Calu3 (cell line): ENCODE results near the gene KCP. TPM values are rescaled to one million over a fixed set of nuclear protein-coding genes. Genes with fewer than 3 reads are reported as not detected.

Experiments
- BruUV-seq: library from RNA; stranded (reverse); fragments of 400-500 nt; replicated peaks from 2 replicates; lab custom pipeline; 2021; lab: Mats Ljungman, UMichigan
- CTCF ChIA-PET: fragments of 300-600 bp; sonication (Branson Sonifier 250); formaldehyde crosslinking; loops from one replicate; lab custom pipeline; 2022; ENCODE audit warnings: antibody characterized with exemption; lab: Charles Lee
- DNase-seq: peaks from one replicate; pipeline ENCODE4 v3.0.0; 2022
- H3K27ac Mint-ChIP-seq: one replicate; pipeline ENCODE4 v1.8.0; 2022; ENCODE audit warnings: mixed read lengths; ENCODE audit not compliant: unreplicated experiment
- H3K27me3 Mint-ChIP-seq: one replicate; pipeline ENCODE4 v1.8.0; 2022; ENCODE audit warnings: mixed read lengths; ENCODE audit not compliant: unreplicated experiment
- H3K36me3 Mint-ChIP-seq: one replicate; pipeline ENCODE4 v1.8.0; 2022; ENCODE audit warnings: mild to moderate bottlenecking, moderate library complexity, mixed read lengths; ENCODE audit not compliant: insufficient read depth, unreplicated experiment
- H3K4me1 Mint-ChIP-seq: one replicate; pipeline ENCODE4 v1.8.0; 2022; ENCODE audit warnings: mild to moderate bottlenecking, low read depth, mixed read lengths; ENCODE audit not compliant: unreplicated experiment
- H3K4me3 Mint-ChIP-seq: one replicate; pipeline ENCODE4 v1.8.0; 2022; ENCODE audit warnings: mild to moderate bottlenecking, low read depth, moderate library complexity, mixed read lengths; ENCODE audit not compliant: unreplicated experiment
- H3K9me3 Mint-ChIP-seq: one replicate; pipeline ENCODE4 v1.8.0; 2022; ENCODE audit warnings: low read depth, mixed read lengths; ENCODE audit not compliant: unreplicated experiment
- intact Hi-C: fragments of 100-400 bp; cut with micrococcal nuclease; formaldehyde crosslinking; loops from one replicate; pipeline ENCODE4 v1.10.0; 2022; ENCODE audit not compliant: unreplicated experiment
- total RNA-seq: library from RNA; stranded (reverse); gene quantifications from 2 replicates; pipeline ENCODE4 v1.2.3, GENCODE V29; 2022
- TF ChIP-seq, protein P1 (sequence below): fragments of 200-600 bp; IDR thresholded peaks from one replicate; pipeline ENCODE4 v1.8.0; 2022; ENCODE audit warnings: antibody characterized with exemption; ENCODE audit not compliant: unreplicated experiment

KCP gene
- total RNA-seq, 1 experiment from 2014 or later = 6.8 TPM

DNA sequence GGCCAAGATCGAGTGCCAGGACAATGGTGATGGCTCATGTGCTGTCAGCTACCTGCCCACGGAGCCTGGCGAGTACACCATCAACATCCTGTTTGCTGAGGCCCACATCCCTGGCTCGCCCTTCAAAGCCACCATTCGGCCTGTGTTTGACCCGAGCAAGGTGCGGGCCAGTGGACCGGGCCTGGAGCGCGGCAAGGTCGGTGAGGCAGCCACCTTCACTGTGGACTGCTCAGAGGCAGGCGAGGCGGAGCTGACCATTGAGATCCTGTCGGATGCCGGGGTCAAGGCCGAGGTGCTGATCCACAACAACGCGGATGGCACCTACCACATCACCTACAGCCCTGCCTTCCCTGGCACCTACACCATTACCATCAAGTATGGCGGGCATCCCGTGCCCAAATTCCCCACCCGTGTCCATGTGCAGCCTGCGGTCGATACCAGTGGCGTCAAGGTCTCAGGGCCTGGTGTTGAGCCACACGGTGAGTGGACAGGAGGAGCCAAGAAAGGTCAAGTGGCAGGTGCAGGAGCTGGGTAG lies 65.7 kb downstream of the KCP start:
- CTCF ChIA-PET = no interaction called here
- peaks cover 3% of the 10 kb centered on the region for H3K4me1 Mint-ChIP-seq
- intact Hi-C loops = no loop called here
- no TSS peak for BruUV-seq
- H3K9me3 Mint-ChIP-seq = no peaks in the 10 kb centered on the region
- no peak overlapping the region for H3K27ac Mint-ChIP-seq
- H3K36me3 Mint-ChIP-seq = no peaks in the 10 kb centered on the region
- no peak overlapping the region for H3K4me3 Mint-ChIP-seq
- TF ChIP-seq, protein P1, sequence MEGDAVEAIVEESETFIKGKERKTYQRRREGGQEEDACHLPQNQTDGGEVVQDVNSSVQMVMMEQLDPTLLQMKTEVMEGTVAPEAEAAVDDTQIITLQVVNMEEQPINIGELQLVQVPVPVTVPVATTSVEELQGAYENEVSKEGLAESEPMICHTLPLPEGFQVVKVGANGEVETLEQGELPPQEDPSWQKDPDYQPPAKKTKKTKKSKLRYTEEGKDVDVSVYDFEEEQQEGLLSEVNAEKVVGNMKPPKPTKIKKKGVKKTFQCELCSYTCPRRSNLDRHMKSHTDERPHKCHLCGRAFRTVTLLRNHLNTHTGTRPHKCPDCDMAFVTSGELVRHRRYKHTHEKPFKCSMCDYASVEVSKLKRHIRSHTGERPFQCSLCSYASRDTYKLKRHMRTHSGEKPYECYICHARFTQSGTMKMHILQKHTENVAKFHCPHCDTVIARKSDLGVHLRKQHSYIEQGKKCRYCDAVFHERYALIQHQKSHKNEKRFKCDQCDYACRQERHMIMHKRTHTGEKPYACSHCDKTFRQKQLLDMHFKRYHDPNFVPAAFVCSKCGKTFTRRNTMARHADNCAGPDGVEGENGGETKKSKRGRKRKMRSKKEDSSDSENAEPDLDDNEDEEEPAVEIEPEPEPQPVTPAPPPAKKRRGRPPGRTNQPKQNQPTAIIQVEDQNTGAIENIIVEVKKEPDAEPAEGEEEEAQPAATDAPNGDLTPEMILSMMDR = no peak
- DNase-seq = no peak
- H3K27me3 Mint-ChIP-seq = no peaks in the 10 kb centered on the region

DNA sequence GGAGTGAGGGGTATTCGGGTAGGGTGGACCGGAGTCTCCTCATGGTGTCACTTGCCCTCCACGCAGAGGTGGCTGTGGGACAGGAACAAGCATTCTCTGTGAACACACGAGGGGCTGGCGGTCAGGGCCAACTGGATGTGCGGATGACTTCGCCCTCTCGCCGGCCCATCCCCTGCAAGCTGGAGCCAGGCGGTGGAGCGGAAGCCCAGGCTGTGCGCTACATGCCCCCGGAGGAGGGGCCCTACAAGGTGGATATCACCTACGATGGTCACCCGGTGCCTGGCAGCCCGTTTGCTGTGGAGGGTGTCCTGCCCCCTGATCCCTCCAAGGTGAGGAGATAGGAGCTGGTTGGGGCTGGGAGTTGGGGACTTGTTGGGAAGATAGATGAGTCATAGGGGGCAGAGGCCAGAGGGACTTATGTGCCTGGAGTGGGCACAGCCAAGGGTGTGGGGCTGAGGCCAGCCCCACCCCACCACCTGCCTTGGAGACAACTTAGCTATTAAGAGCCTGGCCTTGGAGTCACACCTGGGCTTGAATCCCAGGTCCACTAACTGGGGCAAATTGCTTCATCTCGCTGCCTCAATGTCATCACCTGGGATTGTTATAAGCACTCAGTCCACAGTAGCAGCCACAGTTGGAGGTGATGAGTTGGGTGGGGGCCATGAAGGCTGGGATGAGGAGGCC lies 66.4 kb downstream of the KCP start:
- TF ChIP-seq, protein P1 = no peak
- Mint-ChIP-seq H3K36me3 (no peaks in the 10 kb centered on the region), H3K27me3 (no peaks in the 10 kb centered on the region), H3K9me3 (no peaks in the 10 kb centered on the region), H3K4me3 (no peak overlapping the region), H3K27ac (no peak overlapping the region), H3K4me1 (no peaks in the 10 kb centered on the region)
- DNase-seq = no peak
- no TSS peak for BruUV-seq
- CTCF ChIA-PET = no interaction called here
- intact Hi-C loops = no loop called here

GRCh38 chr7:128842674-128843641 lies 67.6 kb downstream of the KCP start:
- TF ChIP-seq, protein P1 = no peak
- H3K27me3 Mint-ChIP-seq = no peaks in the 10 kb centered on the region
- no peaks in the 10 kb centered on the region for H3K9me3 Mint-ChIP-seq
- intact Hi-C loops = no loop called here
- no peaks in the 10 kb centered on the region for H3K4me1 Mint-ChIP-seq
- H3K36me3 Mint-ChIP-seq = no peaks in the 10 kb centered on the region
- no peak overlapping the region for H3K27ac Mint-ChIP-seq
- BruUV-seq = no TSS peak
- DNase-seq = no peak
- H3K4me3 Mint-ChIP-seq = no peak overlapping the region
- CTCF ChIA-PET = no interaction called here

DNA sequence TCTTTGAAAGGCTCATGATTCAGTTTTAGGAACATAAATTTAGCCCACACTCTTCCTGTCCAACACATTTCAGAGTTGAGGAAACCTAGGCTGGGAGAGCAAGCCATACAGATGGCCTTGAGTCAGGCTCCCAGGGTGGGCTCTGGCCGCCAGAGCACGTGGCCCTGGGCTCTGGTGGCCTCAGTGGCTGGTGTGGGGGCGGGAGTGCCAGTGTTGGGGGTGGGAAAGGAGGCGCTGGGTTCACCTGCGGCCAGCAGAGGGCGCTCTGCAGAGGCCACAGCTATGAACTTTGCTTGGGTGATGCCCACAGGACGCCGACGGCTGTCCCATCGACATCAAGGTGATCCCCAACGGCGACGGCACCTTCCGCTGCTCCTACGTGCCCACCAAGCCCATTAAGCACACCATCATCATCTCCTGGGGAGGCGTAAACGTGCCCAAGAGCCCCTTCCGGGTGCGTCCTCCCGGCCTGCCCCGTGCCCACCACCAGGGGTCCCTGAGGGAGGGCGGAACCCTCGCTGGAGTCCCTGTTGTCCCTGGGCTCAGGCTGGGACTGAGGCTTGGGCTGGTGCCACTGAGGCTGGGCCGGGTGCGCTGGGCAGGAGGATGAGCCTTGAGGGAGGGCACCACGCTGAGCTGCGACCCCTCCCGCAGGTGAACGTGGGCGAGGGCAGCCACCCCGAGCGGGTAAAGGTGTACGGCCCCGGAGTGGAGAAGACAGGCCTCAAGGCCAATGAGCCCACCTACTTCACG lies 68.4 kb downstream of the KCP start:
- TF ChIP-seq, protein P1 = peak; percentile 80
- Mint-ChIP-seq H3K36me3 (no peaks in the 10 kb centered on the region), H3K4me1 (no peaks in the 10 kb centered on the region), H3K4me3 (no peak overlapping the region), H3K27me3 (no peaks in the 10 kb centered on the region), H3K9me3 (no peaks in the 10 kb centered on the region), H3K27ac (no peak overlapping the region)
- no TSS peak for BruUV-seq
- intact Hi-C loops = no loop called here
- no peak for DNase-seq
- CTCF ChIA-PET = no interaction called here
